Common myeloid progenitor, CD34-positive (primary cell): Measurements from ENCODE around the gene CAMTA1.

Experiments
- CTCF ChIA-PET: fragments of 350-600 bp; sonication (Branson Sonifier 250); formaldehyde crosslinking; loops from one replicate; lab custom pipeline; 2021; ENCODE audit warnings: antibody characterized with exemption; lab: Charles Lee
- POLR2A ChIA-PET: fragments of 350-600 bp; sonication (Branson Sonifier 250); formaldehyde crosslinking; loops from one replicate; lab custom pipeline; 2021; ENCODE audit warnings: antibody characterized with exemption; lab: Charles Lee
- DNase-seq, 3 donors: peaks; one replicate each; pipeline versions ENCODE4 v3.0.0 to v3.0.0-alpha.2; 2013
- H3K27ac ChIP-seq, 2 experiments: 1 replicate in 1 of 2; 2 replicates in 1 of 2; pipeline ENCODE4 v1.7.0; 2013; ENCODE audit warnings: inconsistent platforms in 2 of 2, low read length in 2 of 2, mild to moderate bottlenecking in 2 of 2, low read depth in 1 of 2, moderate library complexity in 1 of 2; ENCODE audit not compliant: severe bottlenecking in 2 of 2, insufficient read depth in 1 of 2, poor library complexity in 1 of 2
- H3K27me3 ChIP-seq, 5 experiments: replicated peaks in 2 of 5; 1 replicate in 3 of 5; 2 replicates in 2 of 5; pipeline versions ENCODE4 v1.6.1 to v1.7.0; 2013; ENCODE audit warnings: low read length in 4 of 5, mild to moderate bottlenecking in 2 of 5, moderate library complexity in 2 of 5, inconsistent platforms in 1 of 5; ENCODE audit not compliant: insufficient read depth in 5 of 5, control insufficient read depth in 4 of 5
- H3K36me3 ChIP-seq, 4 experiments: 1 replicate in 2 of 4; 2 replicates in 2 of 4; pipeline versions ENCODE4 v1.6.1 to v1.7.0; 2013; ENCODE audit warnings: low read length in 3 of 4, control low read depth in 1 of 4, mild to moderate bottlenecking in 1 of 4; ENCODE audit not compliant: control insufficient read depth in 4 of 4, insufficient read depth in 4 of 4
- H3K4me1 ChIP-seq, 4 experiments: 1 replicate in 3 of 4; 2 replicates in 1 of 4; pipeline versions ENCODE4 v1.6.1 to v1.7.1; 2013; ENCODE audit warnings: low read length in 3 of 4, mild to moderate bottlenecking in 3 of 4, control low read depth in 1 of 4, inconsistent platforms in 1 of 4, moderate library complexity in 1 of 4; ENCODE audit not compliant: control insufficient read depth in 4 of 4, insufficient read depth in 4 of 4; ENCODE audit errors: control extremely low read depth in 1 of 4
- H3K4me3 ChIP-seq, 7 experiments: 1 replicate in 4 of 7; 2 replicates in 3 of 7; pipeline versions ENCODE4 v1.5.1 to v1.7.0; 2013; ENCODE audit warnings: mild to moderate bottlenecking in 7 of 7, low read length in 6 of 7, moderate library complexity in 6 of 7, inconsistent platforms in 2 of 7, low read depth in 2 of 7, control low read depth in 1 of 7; ENCODE audit not compliant: insufficient read depth in 4 of 7, control insufficient read depth in 1 of 7; ENCODE audit errors: extremely low read depth in 1 of 7
- H3K9me3 ChIP-seq, 5 experiments: 1 replicate in 4 of 5; 2 replicates in 1 of 5; pipeline versions ENCODE4 v1.6.1 to v1.7.1; 2013; ENCODE audit warnings: low read length in 4 of 5, mild to moderate bottlenecking in 2 of 5, inconsistent platforms in 1 of 5, low read depth in 1 of 5, moderate library complexity in 1 of 5; ENCODE audit not compliant: control insufficient read depth in 4 of 5, insufficient read depth in 2 of 5; ENCODE audit errors: control extremely low read depth in 1 of 5
- WGBS: methylation state at CpG from one replicate; pipeline ENCODE4 v1.1.5; 2013; ENCODE audit not compliant: insufficient coverage; 5-methylcytosine and 5-hydroxymethylcytosine counted together

Gene CAMTA1

GRCh38 chr1:7374563-7375160 lies 589.4 kb downstream of the CAMTA1 start:
- Histone ChIP-seq H3K27ac (no peak overlapping the region), H3K36me3 (no peaks in the 10 kb centered on the region), H3K4me1 (peaks cover 0 to 9% (median 0%) of the 10 kb centered on the region in 4 experiments), H3K9me3 (no peaks in the 10 kb centered on the region), H3K4me3 (no peak overlapping the region), H3K27me3 (peaks cover 0 to 7% (median 5%) of the 10 kb centered on the region in 5 experiments)
- DNase-seq, result no peak
- ChIA-PET POLR2A (no interaction called here), CTCF (no interaction called here)
- WGBS, result 97% methylated on average over 12 of the region's 12 CpGs

- Histone ChIP-seq H3K4me1 (peaks cover 0 to 9% (median 0%) of the 10 kb centered on the region in 4 experiments), H3K9me3 (no peaks in the 10 kb centered on the region), H3K4me3 (no peak overlapping the region), H3K27me3 (peaks cover 0 to 10% (median 7%) of the 10 kb centered on the region in 5 experiments), H3K27ac (no peak overlapping the region), H3K36me3 (no peaks in the 10 kb centered on the region)
- POLR2A ChIA-PET, result no interaction called here
- 100% methylated on average over 6 of the region's 7 CpGs for WGBS
- CTCF ChIA-PET, result no interaction called here
- no peak for DNase-seq
Measured at GRCh38 chr1:7375329-7375728, 590.1 kb downstream of the CAMTA1 start.

GRCh38 chr1:7375781-7376660 lies 590.8 kb downstream of the CAMTA1 start:
- POLR2A ChIA-PET, result no interaction called here
- CTCF ChIA-PET, result no interaction called here
- Histone ChIP-seq H3K36me3 (no peaks in the 10 kb centered on the region), H3K4me1 (peaks cover 0 to 9% (median 0%) of the 10 kb centered on the region in 4 experiments), H3K9me3 (no peaks in the 10 kb centered on the region), H3K27me3 (peaks cover 0 to 10% (median 7%) of the 10 kb centered on the region in 5 experiments), H3K27ac (no peak overlapping the region), H3K4me3 (no peak overlapping the region)
- no peak for DNase-seq
- 94% methylated on average over 8 of the region's 9 CpGs for WGBS

- peaks cover 0 to 10% (median 7%) of the 10 kb centered on the region in 5 experiments for H3K27me3 ChIP-seq
- DNase-seq, result no peak
- CTCF ChIA-PET, result no interaction called here
- WGBS, result 97% methylated on average over 4 of the region's 4 CpGs
- POLR2A ChIA-PET, result no interaction called here
- no peak overlapping the region for H3K27ac ChIP-seq
- peaks cover 0 to 9% (median 0%) of the 10 kb centered on the region in 4 experiments for H3K4me1 ChIP-seq
- no peak overlapping the region for H3K4me3 ChIP-seq
- H3K9me3 ChIP-seq, result peaks cover 0 to under 1% (median 0%) of the 10 kb centered on the region in 5 experiments
- no peaks in the 10 kb centered on the region for H3K36me3 ChIP-seq
Measured at GRCh38 chr1:7376676-7377075, 591.4 kb downstream of the CAMTA1 start.

GRCh38 chr1:7378346-7379130 lies 593.3 kb downstream of the CAMTA1 start:
- ChIA-PET POLR2A (no interaction called here), CTCF (no interaction called here)
- H3K4me3 ChIP-seq, result no peak overlapping the region
- H3K4me1 ChIP-seq, result peaks cover 0 to 8% (median 0%) of the 10 kb centered on the region in 4 experiments
- 99% methylated on average over 11 of the region's 14 CpGs for WGBS
- H3K9me3 ChIP-seq, result peaks cover 0 to 4% (median 0%) of the 10 kb centered on the region in 5 experiments
- DNase-seq, result no peak
- H3K27me3 ChIP-seq, result peaks cover 0 to 10% (median 7%) of the 10 kb centered on the region in 5 experiments
- H3K36me3 ChIP-seq, result no peaks in the 10 kb centered on the region
- H3K27ac ChIP-seq, result no peak overlapping the region

- Histone ChIP-seq H3K27me3 (peaks cover 0 to 10% (median 7%) of the 10 kb centered on the region in 5 experiments), H3K27ac (no peak overlapping the region), H3K4me1 (no peaks in the 10 kb centered on the region), H3K4me3 (no peak overlapping the region), H3K9me3 (peaks cover 0 to 4% (median 0%) of the 10 kb centered on the region in 5 experiments), H3K36me3 (no peaks in the 10 kb centered on the region)
- no peak for DNase-seq
- 48% methylated on average over 16 of the region's 18 CpGs for WGBS
- CTCF ChIA-PET, result interaction anchor here (0.6 kb wide), 1 partner anchor 898 kb away, joined by 3 read pairs; no protein-coding TSS in a partner anchor
- POLR2A ChIA-PET, result no interaction called here
Measured at GRCh38 chr1:7379441-7379971, 594.3 kb downstream of the CAMTA1 start.
